Suprapubic skin (tissue), 3 donors: ENCODE measurements around the gene THTPA.

Experiments used
- CTCF ChIP-seq, 2 donors: fragments of 200-600 bp in 1 of 2; fragments of 450-650 bp in 1 of 2; sonication (generic) in 1 of 2; IDR thresholded peaks; one replicate each; pipeline ENCODE4 v1.5.1; 2016 to 2019; ENCODE audit warnings: antibody characterized with exemption in 2 of 2, mild to moderate bottlenecking in 1 of 2, moderate library complexity in 1 of 2
- POLR2A ChIP-seq, 2 donors: fragments of 450-650 bp; IDR thresholded peaks; one replicate each; pipeline ENCODE4 v1.6.1; 2017; ENCODE audit warnings: antibody characterized with exemption in 2 of 2, mild to moderate bottlenecking in 2 of 2, moderate library complexity in 2 of 2

- TF ChIP-seq POLR2A (IDR thresholded peaks at IDR 0.05) (no peak), CTCF (IDR thresholded peaks at IDR 0.05) (no peak)
Measured at GRCh38 chr14:23546450-23547035, 9.5 kb upstream of the THTPA start.
